Sigmoid colon (tissue), 4 donors: ENCODE data around the gene DNTTIP2.
A peak's percentile ranks its signal among the peaks of the same experiment; 100 is the strongest.

Source experiments
- CTCF ChIP-seq, 4 experiments: fragments of 450-650 bp in 3 of 4; fragments of 200-600 bp in 1 of 4; IDR thresholded peaks; one replicate each; pipeline ENCODE4 v1.5.1; 2016 to 2019; ENCODE audit warnings: antibody characterized with exemption in 4 of 4, mild to moderate bottlenecking in 3 of 4, moderate library complexity in 2 of 4
- EP300 ChIP-seq, 4 donors: sonication (generic); formaldehyde crosslinking; IDR thresholded peaks; one replicate each; pipeline ENCODE4 v1.6.1; 2017; ENCODE audit warnings: antibody characterized with exemption in 4 of 4
- POLR2A ChIP-seq, 2 donors: fragments of 450-650 bp; IDR thresholded peaks; one replicate each; pipeline ENCODE4 v1.6.1; 2016; ENCODE audit warnings: antibody characterized with exemption in 2 of 2, mild to moderate bottlenecking in 2 of 2, moderate library complexity in 2 of 2
- POLR2AphosphoS5 ChIP-seq, 4 donors: sonication (generic); formaldehyde crosslinking; IDR thresholded peaks; one replicate each; pipeline ENCODE4 v1.6.1; 2017; ENCODE audit warnings: antibody characterized with exemption in 4 of 4

- TF ChIP-seq EP300 (IDR thresholded peaks at IDR 0.05), result no peak
- TF ChIP-seq CTCF (IDR thresholded peaks at IDR 0.05), result peak; percentile 18 to 71 (median 62)
- no peak for TF ChIP-seq POLR2AphosphoS5 (IDR thresholded peaks at IDR 0.05)
- no peak for TF ChIP-seq POLR2A (IDR thresholded peaks at IDR 0.05)
Measured at GRCh38 chr1:93844262-93845045, 34.6 kb downstream of the DNTTIP2 start.
